CD14-positive monocyte (primary cell): ENCODE results near the gene PPFIBP2. TPM values are rescaled to one million over a fixed set of nuclear protein-coding genes. Genes with fewer than 3 reads are reported as not detected.
A peak's percentile ranks its signal among the peaks of the same experiment; 100 is the strongest.

Experiments used
- DNase-seq, 3 donors: peaks; one replicate each; pipeline ENCODE4 v3.0.0-alpha.2; 2011 to 2022
- H2AFZ ChIP-seq: 2 replicates; pipeline ENCODE4 v1.6.0; 2012; ENCODE audit warnings: mild to moderate bottlenecking, low read depth, low read length, inconsistent platforms; ENCODE audit not compliant: insufficient read depth, poor library complexity, severe bottlenecking
- H3K27ac ChIP-seq, 2 donors: 1 replicate in 1 of 2; 2 replicates in 1 of 2; pipeline ENCODE4 v1.5.1; 2012 to 2013; ENCODE audit warnings: low read length in 2 of 2, control low read depth in 1 of 2, inconsistent platforms in 1 of 2, low read depth in 1 of 2, mild to moderate bottlenecking in 1 of 2
- H3K27me3 ChIP-seq, 2 donors: one replicate each; pipeline versions ENCODE4 v1.6.0 to v1.6.1; 2011 to 2013; ENCODE audit warnings: low read length in 2 of 2; ENCODE audit not compliant: control insufficient read depth in 2 of 2, insufficient read depth in 2 of 2
- H3K36me3 ChIP-seq, 2 donors: replicated peaks in 1 of 2; 1 replicate in 1 of 2; 2 replicates in 1 of 2; pipeline versions ENCODE4 v1.5.1 to v1.6.1; 2012 to 2013; ENCODE audit warnings: low read length in 2 of 2, control low read depth in 1 of 2, inconsistent platforms in 1 of 2, mild to moderate bottlenecking in 1 of 2; ENCODE audit not compliant: insufficient read depth in 2 of 2, control insufficient read depth in 1 of 2
- H3K4me1 ChIP-seq, 2 donors: 1 replicate in 1 of 2; 2 replicates in 1 of 2; pipeline versions ENCODE4 v1.5.1 to v1.6.1; 2012 to 2013; ENCODE audit warnings: low read length in 2 of 2, control low read depth in 1 of 2, inconsistent platforms in 1 of 2, mild to moderate bottlenecking in 1 of 2, moderate library complexity in 1 of 2; ENCODE audit not compliant: insufficient read depth in 2 of 2, control insufficient read depth in 1 of 2
- H3K4me2 ChIP-seq: replicated peaks from 2 replicates; pipeline ENCODE3; 2012; ENCODE audit warnings: low read length, moderate library complexity, mild to moderate bottlenecking; ENCODE audit not compliant: poor library complexity, severe bottlenecking; ENCODE audit errors: extremely low read depth
- H3K4me3 ChIP-seq, 3 experiments: fragments of 200-600 bp in 1 of 3; sonication (generic) in 1 of 3; replicated peaks in 1 of 3; 1 replicate in 2 of 3; 2 replicates in 1 of 3; pipeline ENCODE4 v1.5.1; 2011 to 2013; ENCODE audit warnings: low read length in 3 of 3, mild to moderate bottlenecking in 3 of 3, control low read depth in 2 of 3, low read depth in 2 of 3, inconsistent platforms in 1 of 3, moderate library complexity in 1 of 3
- H3K79me2 ChIP-seq: 2 replicates; pipeline ENCODE4 v1.6.0; 2012; ENCODE audit warnings: mild to moderate bottlenecking, control low read depth, inconsistent platforms, low read length, moderate library complexity; ENCODE audit not compliant: insufficient read depth
- H3K9ac ChIP-seq: 2 replicates; pipeline ENCODE4 v1.6.0; 2017; ENCODE audit warnings: low read length, mild to moderate bottlenecking; ENCODE audit not compliant: insufficient read depth, poor library complexity, severe bottlenecking
- H3K9me3 ChIP-seq, 2 donors: replicated peaks in 1 of 2; 1 replicate in 1 of 2; 2 replicates in 1 of 2; pipeline versions ENCODE4 v1.5.1 to v1.6.1; 2012 to 2013; ENCODE audit warnings: low read length in 2 of 2, control low read depth in 1 of 2; ENCODE audit not compliant: control insufficient read depth in 1 of 2, insufficient read depth in 1 of 2
- H4K20me1 ChIP-seq: 2 replicates; pipeline ENCODE4 v1.6.0; 2012; ENCODE audit warnings: mild to moderate bottlenecking, low read length, control low read depth, moderate library complexity; ENCODE audit not compliant: insufficient read depth
- H3K27ac Mint-ChIP-seq, 7 donors: one replicate each; pipeline ENCODE4 v1.8.0; 2020; ENCODE audit warnings: mild to moderate bottlenecking in 7 of 7, mixed read lengths in 7 of 7, moderate library complexity in 6 of 7, inconsistent platforms in 2 of 7
- H3K27me3 Mint-ChIP-seq, 3 donors: one replicate each; pipeline ENCODE4 v1.8.0; 2021 to 2022; ENCODE audit warnings: low read depth in 3 of 3, mild to moderate bottlenecking in 3 of 3, mixed read lengths in 3 of 3, moderate library complexity in 3 of 3, inconsistent platforms in 1 of 3
- H3K36me3 Mint-ChIP-seq, 2 donors: one replicate each; pipeline ENCODE4 v1.8.0; 2020; ENCODE audit warnings: mixed read lengths in 2 of 2, inconsistent platforms in 1 of 2, mild to moderate bottlenecking in 1 of 2
- H3K4me1 Mint-ChIP-seq: one replicate; pipeline ENCODE4 v1.8.0; 2020; ENCODE audit warnings: mild to moderate bottlenecking, mixed read lengths
- H3K4me3 Mint-ChIP-seq, 2 donors: one replicate each; pipeline ENCODE4 v1.8.0; 2020; ENCODE audit warnings: mild to moderate bottlenecking in 2 of 2, mixed read lengths in 2 of 2, moderate library complexity in 1 of 2
- H3K9me3 Mint-ChIP-seq, 7 donors: one replicate each; pipeline ENCODE4 v1.8.0; 2020 to 2022; ENCODE audit warnings: mixed read lengths in 7 of 7, mild to moderate bottlenecking in 6 of 7, moderate library complexity in 6 of 7, inconsistent platforms in 2 of 7
- WGBS: methylation state at CpG from one replicate; pipeline ENCODE4 v1.1.5; 2013; ENCODE audit warnings: missing lambda C conversion rate; ENCODE audit not compliant: insufficient coverage; 5-methylcytosine and 5-hydroxymethylcytosine counted together
- intact Hi-C, 2 donors: fragments of 100-400 bp; cut with micrococcal nuclease; formaldehyde crosslinking; loops; one replicate each; pipeline versions ENCODE4 v1.15.0 to v1.15.1; 2023
- polyA plus RNA-seq, 3 donors: library from polyadenylated mRNA; depleted of rRNA in 1 of 3; unstranded in 2 of 3; stranded (reverse) in 1 of 3; fragments of 300-500 nt in 2 of 3; fragments of >200 nt in 1 of 3; fragmentation: Illumina TruSeq in 2 of 3; gene quantifications; 1 replicate in 2 of 3; 2 replicates in 1 of 3; pipeline ENCODE4 v1.2.3, GENCODE V29; 2012 to 2021
- TF ChIP-seq, protein P1 (sequence below): fragments of 200-600 bp; IDR thresholded peaks from one replicate; pipeline ENCODE4 v1.8.0; 2022; ENCODE audit warnings: antibody characterized with exemption, mild to moderate bottlenecking

PPFIBP2 gene
- polyA plus RNA-seq, 3 donors: 5.9 to 41.6 (median 8.6) TPM

DNA sequence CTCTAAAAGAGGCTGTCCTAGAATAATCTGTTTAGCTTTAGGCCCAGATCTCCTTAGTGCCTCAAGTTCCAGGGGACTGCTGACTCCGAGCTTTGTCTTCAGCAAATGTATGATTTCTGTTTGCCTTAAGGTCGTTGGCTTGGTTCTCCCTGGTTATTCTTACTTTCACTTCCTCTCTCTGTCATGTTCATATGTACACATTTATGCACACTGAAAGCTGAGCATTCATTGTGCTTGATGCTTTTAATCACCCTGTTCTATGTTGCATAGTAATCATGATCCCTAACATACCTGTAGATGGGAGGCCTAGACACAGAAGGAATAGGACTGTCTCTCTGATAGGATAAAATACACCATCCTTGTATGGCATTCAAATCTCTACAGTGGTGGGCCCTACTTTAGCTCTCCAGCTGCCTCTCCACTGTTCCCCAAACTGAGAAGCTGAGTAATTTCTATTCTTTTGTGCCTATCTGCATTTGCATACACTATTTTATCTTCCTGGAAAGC is 7.2 kb downstream of the PPFIBP2 start:
- H3K4me1 Mint-ChIP-seq: peaks cover 26% of the 10 kb centered on the region
- H3K4me2 ChIP-seq: peak overlapping the region; percentile 35
- H3K4me3 Mint-ChIP-seq: no peak overlapping the region
- H3K9ac ChIP-seq: peak overlapping the region; percentile 1
- TF ChIP-seq, protein P1, sequence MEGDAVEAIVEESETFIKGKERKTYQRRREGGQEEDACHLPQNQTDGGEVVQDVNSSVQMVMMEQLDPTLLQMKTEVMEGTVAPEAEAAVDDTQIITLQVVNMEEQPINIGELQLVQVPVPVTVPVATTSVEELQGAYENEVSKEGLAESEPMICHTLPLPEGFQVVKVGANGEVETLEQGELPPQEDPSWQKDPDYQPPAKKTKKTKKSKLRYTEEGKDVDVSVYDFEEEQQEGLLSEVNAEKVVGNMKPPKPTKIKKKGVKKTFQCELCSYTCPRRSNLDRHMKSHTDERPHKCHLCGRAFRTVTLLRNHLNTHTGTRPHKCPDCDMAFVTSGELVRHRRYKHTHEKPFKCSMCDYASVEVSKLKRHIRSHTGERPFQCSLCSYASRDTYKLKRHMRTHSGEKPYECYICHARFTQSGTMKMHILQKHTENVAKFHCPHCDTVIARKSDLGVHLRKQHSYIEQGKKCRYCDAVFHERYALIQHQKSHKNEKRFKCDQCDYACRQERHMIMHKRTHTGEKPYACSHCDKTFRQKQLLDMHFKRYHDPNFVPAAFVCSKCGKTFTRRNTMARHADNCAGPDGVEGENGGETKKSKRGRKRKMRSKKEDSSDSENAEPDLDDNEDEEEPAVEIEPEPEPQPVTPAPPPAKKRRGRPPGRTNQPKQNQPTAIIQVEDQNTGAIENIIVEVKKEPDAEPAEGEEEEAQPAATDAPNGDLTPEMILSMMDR: no peak
- peaks cover 17 to 30% of the 10 kb centered on the region in 2 donors for H3K36me3 Mint-ChIP-seq
- peaks cover 68 to 71% of the 10 kb centered on the region in 2 donors for H3K4me1 ChIP-seq
- intact Hi-C loops: loop anchor here in 1 of 2 donors (5.0 kb wide), 1 partner anchor 71 kb away; no protein-coding TSS in a partner anchor
- no peaks in the 10 kb centered on the region for H3K27me3 ChIP-seq
- peak overlapping the region; percentile 54 to 83 for H3K27ac ChIP-seq
- H3K9me3 Mint-ChIP-seq: peaks cover 0 to 8% (median 0%) of the 10 kb centered on the region in 7 donors
- H3K36me3 ChIP-seq: no peaks in the 10 kb centered on the region
- peak overlapping the region in 1 of 3 experiments; percentile 39 for H3K4me3 ChIP-seq
- no peaks in the 10 kb centered on the region for H3K9me3 ChIP-seq
- peaks cover 66% of the 10 kb centered on the region for H4K20me1 ChIP-seq
- peaks cover 0 to 3% (median 2%) of the 10 kb centered on the region in 3 donors for H3K27me3 Mint-ChIP-seq
- peak; percentile 47 to 60 (median 60) for DNase-seq
- WGBS: no CpG with 5 or more reads among the region's 2 CpGs
- H3K27ac Mint-ChIP-seq: no peak overlapping the region
- peaks cover 73% of the 10 kb centered on the region for H3K79me2 ChIP-seq
- H2AFZ ChIP-seq: no peak overlapping the region

DNA sequence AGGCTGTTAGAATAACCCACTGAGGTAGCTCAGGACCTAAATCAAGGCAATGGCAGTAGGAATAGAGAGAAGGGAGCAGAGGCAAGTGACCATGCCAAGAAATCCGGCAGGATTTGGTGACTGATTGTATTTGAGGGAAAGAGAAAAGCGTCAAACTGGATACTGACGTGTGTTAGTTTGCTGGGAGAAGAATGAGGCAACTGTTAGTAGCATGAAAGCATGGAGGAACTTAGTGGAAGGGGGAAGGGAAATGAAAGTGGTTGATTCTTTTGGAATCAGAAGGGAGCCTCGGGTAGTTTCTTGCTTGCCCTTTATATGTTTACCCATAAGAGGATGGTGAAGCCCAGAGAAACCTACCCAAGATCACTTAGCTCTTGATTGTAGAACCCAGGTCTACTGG is 8.3 kb downstream of the PPFIBP2 start:
- H4K20me1 ChIP-seq: peaks cover 66% of the 10 kb centered on the region
- H3K27me3 ChIP-seq: no peaks in the 10 kb centered on the region
- H3K4me2 ChIP-seq: peak overlapping the region; percentile 35
- intact Hi-C loops: loop anchor here in 1 of 2 donors (5.0 kb wide), 1 partner anchor 70 kb away; no protein-coding TSS in a partner anchor
- peaks cover 62 to 69% of the 10 kb centered on the region in 2 donors for H3K4me1 ChIP-seq
- DNase-seq: peak; percentile 21 to 55 (median 45)
- H3K27me3 Mint-ChIP-seq: peaks cover 0 to 4% (median 2%) of the 10 kb centered on the region in 3 donors
- H3K27ac Mint-ChIP-seq: no peak overlapping the region
- H3K36me3 ChIP-seq: no peaks in the 10 kb centered on the region
- TF ChIP-seq, protein P1: no peak
- no peaks in the 10 kb centered on the region for H3K9me3 ChIP-seq
- no peak overlapping the region for H3K9ac ChIP-seq
- H3K4me3 ChIP-seq: peak overlapping the region in 1 of 3 experiments; percentile 18
- H3K36me3 Mint-ChIP-seq: peaks cover 19 to 22% of the 10 kb centered on the region in 2 donors
- H3K27ac ChIP-seq: peak overlapping the region; percentile 54 to 83
- H3K9me3 Mint-ChIP-seq: peaks cover 0 to 8% (median 0%) of the 10 kb centered on the region in 7 donors
- 28% methylated on average over 3 of the region's 4 CpGs for WGBS
- H3K4me1 Mint-ChIP-seq: peaks cover 24% of the 10 kb centered on the region
- H3K4me3 Mint-ChIP-seq: no peak overlapping the region
- H3K79me2 ChIP-seq: peaks cover 71% of the 10 kb centered on the region
- H2AFZ ChIP-seq: no peak overlapping the region
